HG02678 (cell line): ENCODE measurements around the gene NPLOC4.
"Not testable (repeated sequence)": the region's sequence is repeated elsewhere in the genome, so short reads cannot be mapped to it uniquely, and the experiment has no call there.

Experiments
- ATAC-seq: cut with Tn5 transposase; IDR thresholded peaks from one replicate; pipeline ENCODE4 v1.9.1; 2021; ENCODE audit warnings: mild to moderate bottlenecking, moderate library complexity; ENCODE audit not compliant: unreplicated experiment

NPLOC4 gene

GRCh38 chr17:81589612-81590011, 47.3 kb downstream of the NPLOC4 start:
- ATAC-seq: no peak

GRCh38 chr17:81586096-81586495, 50.8 kb downstream of the NPLOC4 start:
- no peak for ATAC-seq

- ATAC-seq: not testable (repeated sequence)
These were observed 52.1 kb downstream of the NPLOC4 start for GRCh38 chr17:81584771-81585170.

- no peak for ATAC-seq
These were observed 53.1 kb downstream of the NPLOC4 start for GRCh38 chr17:81583589-81584342.

GRCh38 chr17:81582749-81583148, 54.2 kb downstream of the NPLOC4 start:
- ATAC-seq: no peak

GRCh38 chr17:81582341-81582740, 54.6 kb downstream of the NPLOC4 start:
- no peak for ATAC-seq

GRCh38 chr17:81581758-81582157, 55.2 kb downstream of the NPLOC4 start:
- ATAC-seq: no peak

- no peak for ATAC-seq
These were observed 56.4 kb downstream of the NPLOC4 start for GRCh38 chr17:81580481-81580880.

GRCh38 chr17:81579821-81580321, 57.0 kb downstream of the NPLOC4 start:
- no peak for ATAC-seq

- no peak for ATAC-seq
These were observed 57.6 kb downstream of the NPLOC4 start for GRCh38 chr17:81579298-81579697.

GRCh38 chr17:81578561-81579225, 58.2 kb downstream of the NPLOC4 start:
- no peak for ATAC-seq

GRCh38 chr17:81578038-81578441, 58.9 kb downstream of the NPLOC4 start:
- no peak for ATAC-seq

- ATAC-seq: no peak
These were observed 59.5 kb downstream of the NPLOC4 start for GRCh38 chr17:81577278-81578000.

GRCh38 chr17:81576621-81577277, 60.2 kb downstream of the NPLOC4 start:
- ATAC-seq: no peak

GRCh38 chr17:81575836-81576235, 61.1 kb downstream of the NPLOC4 start:
- no peak for ATAC-seq

GRCh38 chr17:81574643-81574956, 62.3 kb downstream of the NPLOC4 start:
- ATAC-seq: no peak

GRCh38 chr17:81573794-81574642, 62.9 kb downstream of the NPLOC4 start:
- no peak for ATAC-seq

GRCh38 chr17:81572563-81573168, 64.2 kb downstream of the NPLOC4 start:
- no peak for ATAC-seq

GRCh38 chr17:81570964-81571363, 65.9 kb downstream of the NPLOC4 start:
- no peak for ATAC-seq

- no peak for ATAC-seq
These were observed 66.9 kb downstream of the NPLOC4 start for GRCh38 chr17:81569986-81570514.
